Left hindlimb (tissue), 1 donor: ENCODE measurements around the gene ATCAY.

Source experiments
- DNase-seq: peaks from one replicate; pipeline ENCODE4 v3.0.0-alpha.2; 2018

ATCAY gene

DNA sequence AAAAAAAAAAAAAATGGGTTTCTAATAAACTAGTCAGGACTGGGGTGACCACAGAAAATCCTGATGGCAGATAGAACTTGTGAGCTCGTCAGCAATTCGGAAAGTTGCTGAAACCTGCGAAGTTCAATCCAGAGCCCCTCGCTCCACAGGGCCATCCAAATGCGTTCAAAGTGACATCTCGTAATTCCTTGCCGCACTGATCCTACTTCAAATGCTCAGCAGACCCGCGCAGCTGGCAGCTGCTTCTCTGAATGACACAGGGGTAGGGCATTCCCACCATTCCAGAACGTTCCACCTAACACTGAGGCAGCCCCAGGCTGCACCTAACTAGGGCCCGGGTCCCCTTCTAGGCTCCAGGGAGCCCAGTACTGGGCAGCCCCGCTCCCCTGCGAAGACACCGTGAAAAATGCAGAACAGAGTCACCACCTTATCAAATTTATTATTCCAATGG is 95.2 kb downstream of the ATCAY start:
- no peak for DNase-seq

DNA sequence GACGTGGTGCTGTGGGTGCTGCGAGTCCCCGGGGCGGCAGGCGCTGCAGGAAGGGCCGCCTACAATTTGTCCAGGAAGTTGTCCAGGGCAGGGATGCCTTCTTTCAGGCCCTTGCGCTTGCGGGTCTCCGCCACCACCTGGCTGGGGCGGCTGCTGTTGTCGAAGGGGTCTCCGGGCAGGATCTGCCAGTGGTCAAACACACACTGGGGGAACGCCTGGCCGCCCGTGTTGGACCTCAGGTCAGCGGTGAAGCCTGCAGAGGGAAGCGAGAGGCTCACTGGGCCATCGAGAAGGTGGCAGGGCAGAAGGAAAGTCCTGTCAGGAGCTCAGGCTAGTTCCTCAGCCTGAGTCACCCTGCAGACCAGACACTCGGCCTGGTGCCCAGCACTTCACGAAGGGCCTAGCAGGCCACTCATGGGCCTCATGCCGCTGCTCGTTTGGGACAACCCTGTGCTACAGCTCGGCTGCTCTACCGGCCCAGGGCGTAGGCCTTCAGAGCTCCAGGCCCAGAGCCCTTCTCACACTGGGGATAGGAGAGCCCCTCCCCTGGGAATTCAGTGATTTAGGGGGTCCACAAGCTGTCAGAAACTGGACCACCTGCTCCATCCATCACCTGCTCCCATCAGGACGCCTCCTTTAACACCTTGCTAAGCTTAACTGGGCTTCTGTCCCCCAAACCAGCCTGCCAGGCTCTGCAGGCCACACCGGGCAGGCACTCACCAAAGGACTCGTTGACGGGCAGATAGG is 96.2 kb downstream of the ATCAY start:
- no peak for DNase-seq
